ENCODE results near the gene STRIP2.

GRCh38 chr7:129393255-129393654 is 41.0 kb upstream of the STRIP2 start:
- TF ChIP-seq NR3C1 (CRISPR knock-in tag; conservative IDR thresholded peaks at IDR 0.05; ENCODE audit: low read depth) (no peak), E2F4 (CRISPR knock-in tag; IDR thresholded peaks at IDR 0.05; ENCODE audit: borderline replicate concordance, low read depth) (no peak), CTCF (IDR thresholded peaks at IDR 0.05) (no peak), CREM (CRISPR knock-in tag; IDR thresholded peaks at IDR 0.05) (no peak), KAT7 (CRISPR knock-in tag; IDR thresholded peaks at IDR 0.05; ENCODE audit: borderline replicate concordance) (no peak), ZNF532 (CRISPR knock-in tag; IDR thresholded peaks at IDR 0.05; ENCODE audit: borderline replicate concordance) (no peak), JUN (CRISPR knock-in tag; IDR thresholded peaks at IDR 0.05) (no peak), MYBL2 (CRISPR knock-in tag; IDR thresholded peaks at IDR 0.05) (no peak), HMGXB4 (CRISPR knock-in tag; IDR thresholded peaks at IDR 0.05) (no peak)

Data from WTC11 (cell line).